ENCODE measurements around the gene LGMN.

LGMN gene

GRCh38 chr14:92677955-92678354 lies 70.5 kb downstream of the LGMN start:
- no peak for TF ChIP-seq CTCF (IDR thresholded peaks at IDR 0.05; ENCODE audit: low read depth, low read length)
- no peak for DNase-seq (ENCODE audit: extremely low read depth, low read depth)

DNA sequence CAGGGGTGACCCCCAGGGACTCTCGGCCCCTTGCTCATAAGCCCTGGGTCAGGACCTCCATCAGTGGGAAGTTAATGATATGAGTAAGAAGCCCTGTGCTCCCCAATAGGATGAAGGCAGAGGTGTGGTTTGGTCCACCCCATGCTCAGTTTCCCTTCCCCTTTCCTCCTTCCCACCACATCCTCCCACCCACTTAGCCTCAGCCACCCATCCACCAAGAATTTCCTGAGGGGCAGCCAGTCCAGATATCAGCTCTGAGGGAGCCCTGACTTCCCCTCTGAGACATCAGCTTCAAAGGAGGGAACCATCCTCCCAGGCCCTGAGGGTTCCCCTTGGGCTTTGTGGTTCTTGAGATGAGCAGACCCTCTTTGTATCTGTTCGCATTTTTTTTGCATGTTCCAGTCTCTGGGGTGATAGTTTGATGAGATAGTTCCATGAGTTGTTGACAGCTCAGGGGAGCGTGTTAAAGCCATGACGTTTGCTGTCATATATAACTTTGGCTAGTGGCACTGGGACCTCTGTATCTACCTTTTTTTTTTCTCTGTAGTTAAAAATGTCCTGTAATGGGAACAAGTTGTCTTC lies 71.2 kb downstream of the LGMN start:
- no peak for TF ChIP-seq CTCF (IDR thresholded peaks at IDR 0.05; ENCODE audit: low read depth, low read length)
- no peak for DNase-seq (ENCODE audit: extremely low read depth, low read depth)

DNA sequence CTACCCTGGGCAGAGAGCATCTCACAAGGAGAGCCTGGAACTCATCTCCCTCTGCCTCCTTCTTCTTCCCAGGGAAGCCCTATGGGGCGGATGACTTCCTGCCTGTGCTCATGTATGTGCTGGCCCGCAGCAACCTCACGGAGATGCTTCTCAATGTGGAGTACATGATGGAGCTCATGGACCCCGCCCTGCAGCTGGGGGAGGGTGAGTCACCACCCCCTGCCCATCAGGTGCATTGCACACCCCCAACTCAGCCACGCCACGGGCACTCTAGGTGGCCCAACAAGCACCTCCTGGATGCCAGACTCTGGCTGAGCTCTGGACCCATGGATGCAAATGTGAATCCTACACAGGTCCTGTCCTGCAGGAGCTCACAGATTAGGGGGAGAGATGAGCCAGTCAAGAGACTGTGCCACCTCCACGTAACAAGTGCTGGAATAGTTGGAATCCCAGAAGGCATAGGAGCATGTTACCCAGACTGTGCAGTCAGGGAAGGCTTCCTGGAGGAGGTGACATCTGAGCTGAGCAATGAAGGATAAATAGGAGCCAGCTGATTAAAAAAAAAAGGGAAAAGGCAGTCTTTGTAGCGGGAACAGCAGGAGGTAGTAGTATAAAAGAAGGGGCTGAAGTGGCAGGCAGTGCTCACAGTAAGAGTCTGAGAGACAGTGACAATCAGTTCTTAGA lies 71.9 kb downstream of the LGMN start:
- DNase-seq (ENCODE audit: extremely low read depth, low read depth), result no peak
- TF ChIP-seq CTCF (IDR thresholded peaks at IDR 0.05; ENCODE audit: low read depth, low read length), result no peak

- DNase-seq (ENCODE audit: extremely low read depth, low read depth), result no peak
- no peak for TF ChIP-seq CTCF (IDR thresholded peaks at IDR 0.05; ENCODE audit: low read depth, low read length)
These were observed 72.5 kb downstream of the LGMN start for GRCh38 chr14:92675976-92676375.

GRCh38 chr14:92675421-92675820 lies 73.0 kb downstream of the LGMN start:
- no peak for DNase-seq (ENCODE audit: extremely low read depth, low read depth)
- no peak for TF ChIP-seq CTCF (IDR thresholded peaks at IDR 0.05; ENCODE audit: low read depth, low read length)

DNA sequence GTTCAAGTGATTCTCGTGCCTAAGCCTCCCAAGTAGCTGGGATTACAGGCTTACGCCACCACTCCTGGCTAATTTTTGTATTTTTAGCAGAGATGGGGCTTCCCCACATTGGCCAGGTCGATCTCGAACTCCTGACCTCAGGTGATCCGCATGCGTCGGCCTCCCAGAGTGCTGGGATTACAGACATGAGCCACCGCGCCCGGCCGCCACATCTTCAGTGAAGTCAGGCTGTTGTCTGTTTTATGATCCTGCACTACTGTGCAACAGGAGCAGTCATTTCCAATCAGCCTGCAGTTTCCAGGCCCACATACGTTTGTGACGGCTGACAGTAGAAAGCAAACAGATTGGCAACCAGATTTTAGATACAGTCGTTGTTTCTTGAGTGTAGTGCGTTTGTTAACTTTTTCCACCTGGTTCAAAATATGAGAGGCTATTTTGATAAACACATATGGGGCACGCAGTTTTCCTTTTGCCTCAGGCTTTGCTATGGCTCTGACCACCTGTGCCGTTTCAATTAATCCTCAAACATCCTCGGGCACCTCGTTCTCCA lies 74.8 kb downstream of the LGMN start:
- TF ChIP-seq CTCF (IDR thresholded peaks at IDR 0.05; ENCODE audit: low read depth, low read length), result no peak
- no peak for DNase-seq (ENCODE audit: extremely low read depth, low read depth)

- DNase-seq (ENCODE audit: extremely low read depth, low read depth), result no peak
- TF ChIP-seq CTCF (IDR thresholded peaks at IDR 0.05; ENCODE audit: low read depth, low read length), result no peak
These were observed 77.6 kb downstream of the LGMN start for GRCh38 chr14:92670643-92671366.
